ENCODE data around the gene RAB32.

DNA sequence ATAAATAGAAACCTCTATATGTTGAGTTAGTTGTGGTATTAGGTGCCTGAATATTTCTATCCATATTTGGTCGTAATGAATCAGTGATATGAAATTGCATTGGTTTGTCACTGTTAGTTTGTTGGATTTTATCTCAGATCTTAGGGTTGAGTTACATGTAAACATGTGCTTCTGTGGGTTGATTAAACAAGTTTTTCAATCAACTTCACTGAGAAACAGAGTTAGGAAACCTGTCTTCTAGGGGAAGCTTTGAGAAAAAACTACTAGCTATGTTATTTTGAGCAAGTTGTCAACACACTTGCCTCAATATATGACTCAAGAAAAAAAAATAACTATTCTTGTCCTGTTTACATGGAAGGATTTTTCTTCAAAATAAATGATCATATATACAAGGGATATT, 40.3 kb downstream of the RAB32 start:
- TF ChIP-seq POLR2AphosphoS5 (IDR thresholded peaks at IDR 0.05; ENCODE audit: low read depth, low read length) (no peak), TAF1 (IDR thresholded peaks at IDR 0.05; ENCODE audit: borderline replicate concordance, insufficient read depth, low read length) (no peak), SIN3A (IDR thresholded peaks at IDR 0.05; ENCODE audit: borderline replicate concordance, insufficient read depth, low read length) (no peak), FOXP2 (optimal IDR thresholded peaks at IDR 0.05; ENCODE audit: borderline replicate concordance, extremely low read depth, extremely low read length, insufficient read depth) (no peak)
- TF ChIP-seq, protein P1, sequence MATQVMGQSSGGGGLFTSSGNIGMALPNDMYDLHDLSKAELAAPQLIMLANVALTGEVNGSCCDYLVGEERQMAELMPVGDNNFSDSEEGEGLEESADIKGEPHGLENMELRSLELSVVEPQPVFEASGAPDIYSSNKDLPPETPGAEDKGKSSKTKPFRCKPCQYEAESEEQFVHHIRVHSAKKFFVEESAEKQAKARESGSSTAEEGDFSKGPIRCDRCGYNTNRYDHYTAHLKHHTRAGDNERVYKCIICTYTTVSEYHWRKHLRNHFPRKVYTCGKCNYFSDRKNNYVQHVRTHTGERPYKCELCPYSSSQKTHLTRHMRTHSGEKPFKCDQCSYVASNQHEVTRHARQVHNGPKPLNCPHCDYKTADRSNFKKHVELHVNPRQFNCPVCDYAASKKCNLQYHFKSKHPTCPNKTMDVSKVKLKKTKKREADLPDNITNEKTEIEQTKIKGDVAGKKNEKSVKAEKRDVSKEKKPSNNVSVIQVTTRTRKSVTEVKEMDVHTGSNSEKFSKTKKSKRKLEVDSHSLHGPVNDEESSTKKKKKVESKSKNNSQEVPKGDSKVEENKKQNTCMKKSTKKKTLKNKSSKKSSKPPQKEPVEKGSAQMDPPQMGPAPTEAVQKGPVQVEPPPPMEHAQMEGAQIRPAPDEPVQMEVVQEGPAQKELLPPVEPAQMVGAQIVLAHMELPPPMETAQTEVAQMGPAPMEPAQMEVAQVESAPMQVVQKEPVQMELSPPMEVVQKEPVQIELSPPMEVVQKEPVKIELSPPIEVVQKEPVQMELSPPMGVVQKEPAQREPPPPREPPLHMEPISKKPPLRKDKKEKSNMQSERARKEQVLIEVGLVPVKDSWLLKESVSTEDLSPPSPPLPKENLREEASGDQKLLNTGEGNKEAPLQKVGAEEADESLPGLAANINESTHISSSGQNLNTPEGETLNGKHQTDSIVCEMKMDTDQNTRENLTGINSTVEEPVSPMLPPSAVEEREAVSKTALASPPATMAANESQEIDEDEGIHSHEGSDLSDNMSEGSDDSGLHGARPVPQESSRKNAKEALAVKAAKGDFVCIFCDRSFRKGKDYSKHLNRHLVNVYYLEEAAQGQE (IDR thresholded peaks at IDR 0.05; ENCODE audit: insufficient read depth in 1 of 2, low read depth in 2 of 2, low read length in 2 of 2), result no peak

Measured in PFSK-1 (cell line).